Hematopoietic multipotent progenitor cell treated with erythropoietin and hydrocortisone succinate and interleukin-3 and kit ligand, for 4 days (in vitro differentiated cells): ENCODE data around the gene SIN3B.
"Not testable (repeated sequence)": the region's sequence is repeated elsewhere in the genome, so short reads cannot be mapped to it uniquely, and the experiment has no call there.

Source experiments
- DNase-seq: peaks from one replicate; pipeline ENCODE4 v3.0.0-alpha.2; 2015

The SIN3B gene

DNA sequence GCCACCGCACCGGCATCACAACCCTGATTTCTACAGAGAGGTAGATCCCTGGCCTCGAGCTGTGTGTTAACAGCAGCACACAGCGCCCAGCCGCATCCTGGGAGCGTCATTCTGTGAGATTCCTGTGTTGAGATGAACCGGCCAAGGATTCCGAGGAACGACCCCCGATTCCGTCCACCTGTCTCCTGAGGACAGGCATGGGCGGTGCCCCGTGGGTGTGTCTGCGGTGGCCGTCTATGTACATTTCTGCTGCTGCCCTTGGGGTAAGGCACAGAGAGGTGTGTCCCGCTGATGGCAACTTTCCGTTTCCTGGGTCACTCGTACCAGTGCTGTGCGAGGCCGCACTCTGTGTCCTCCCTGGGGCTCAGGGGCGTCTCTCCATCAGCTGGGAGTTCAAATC, 43.5 kb downstream of the SIN3B start:
- no peak for DNase-seq

DNA sequence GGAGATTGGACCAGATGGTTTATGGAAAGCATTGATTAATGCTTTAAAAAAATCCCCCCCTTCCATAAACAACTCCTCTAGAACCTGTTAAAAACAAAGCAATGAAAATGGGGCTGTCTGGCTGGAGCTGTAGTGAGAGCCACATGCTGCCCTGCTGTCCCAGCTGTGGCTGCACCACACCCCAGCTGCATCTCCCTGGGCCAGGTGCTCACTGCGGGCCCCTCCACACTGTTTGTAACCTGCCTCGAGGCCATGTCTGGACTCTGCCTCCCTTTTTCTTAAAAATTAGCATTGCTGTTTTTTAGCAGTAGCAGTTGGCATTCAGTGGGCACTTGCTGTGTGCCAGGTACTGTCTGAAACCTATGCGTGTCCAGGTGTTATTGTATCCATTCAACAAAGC, 44.4 kb downstream of the SIN3B start:
- DNase-seq, result no peak

DNA sequence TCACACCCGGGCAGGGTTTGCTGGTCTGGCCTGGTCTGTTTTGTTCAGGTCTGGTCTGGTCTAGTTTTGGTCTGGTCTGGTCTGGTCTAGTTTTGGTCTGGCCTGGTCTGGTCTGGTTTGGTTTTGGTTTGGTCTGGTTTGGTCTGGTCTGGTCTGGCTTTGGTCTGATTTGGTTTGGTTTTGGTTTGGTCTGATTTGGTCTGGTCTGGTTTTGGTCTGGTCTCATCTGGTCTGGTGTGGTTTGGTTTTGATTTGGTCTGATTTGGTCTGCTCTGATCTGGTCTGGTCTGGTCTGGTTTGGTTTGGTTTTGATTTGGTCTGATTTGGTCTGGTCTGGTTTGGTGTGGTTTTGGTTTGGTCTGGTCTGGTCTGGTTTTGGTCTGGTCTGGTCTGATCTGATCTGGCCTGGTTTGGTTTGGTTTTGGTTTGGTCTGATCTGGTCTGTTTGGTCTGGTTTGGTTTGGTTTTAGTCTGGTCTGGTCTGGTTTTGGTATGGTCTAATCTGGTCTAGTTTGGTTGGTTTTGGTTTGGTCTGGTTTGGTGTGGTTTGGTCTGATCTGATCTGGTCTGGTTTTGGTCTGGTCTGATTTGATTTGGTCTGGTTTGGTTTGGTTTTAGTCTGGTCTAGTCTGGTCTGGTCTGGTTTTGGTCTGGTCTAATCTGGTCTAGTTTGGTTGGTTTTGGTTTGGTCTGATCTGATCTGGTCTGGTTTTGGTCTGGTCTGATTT, 45.2 kb downstream of the SIN3B start:
- DNase-seq, result no peak

GRCh38 chr19:16874978-16875299, 45.7 kb downstream of the SIN3B start:
- not testable (repeated sequence) for DNase-seq

DNA sequence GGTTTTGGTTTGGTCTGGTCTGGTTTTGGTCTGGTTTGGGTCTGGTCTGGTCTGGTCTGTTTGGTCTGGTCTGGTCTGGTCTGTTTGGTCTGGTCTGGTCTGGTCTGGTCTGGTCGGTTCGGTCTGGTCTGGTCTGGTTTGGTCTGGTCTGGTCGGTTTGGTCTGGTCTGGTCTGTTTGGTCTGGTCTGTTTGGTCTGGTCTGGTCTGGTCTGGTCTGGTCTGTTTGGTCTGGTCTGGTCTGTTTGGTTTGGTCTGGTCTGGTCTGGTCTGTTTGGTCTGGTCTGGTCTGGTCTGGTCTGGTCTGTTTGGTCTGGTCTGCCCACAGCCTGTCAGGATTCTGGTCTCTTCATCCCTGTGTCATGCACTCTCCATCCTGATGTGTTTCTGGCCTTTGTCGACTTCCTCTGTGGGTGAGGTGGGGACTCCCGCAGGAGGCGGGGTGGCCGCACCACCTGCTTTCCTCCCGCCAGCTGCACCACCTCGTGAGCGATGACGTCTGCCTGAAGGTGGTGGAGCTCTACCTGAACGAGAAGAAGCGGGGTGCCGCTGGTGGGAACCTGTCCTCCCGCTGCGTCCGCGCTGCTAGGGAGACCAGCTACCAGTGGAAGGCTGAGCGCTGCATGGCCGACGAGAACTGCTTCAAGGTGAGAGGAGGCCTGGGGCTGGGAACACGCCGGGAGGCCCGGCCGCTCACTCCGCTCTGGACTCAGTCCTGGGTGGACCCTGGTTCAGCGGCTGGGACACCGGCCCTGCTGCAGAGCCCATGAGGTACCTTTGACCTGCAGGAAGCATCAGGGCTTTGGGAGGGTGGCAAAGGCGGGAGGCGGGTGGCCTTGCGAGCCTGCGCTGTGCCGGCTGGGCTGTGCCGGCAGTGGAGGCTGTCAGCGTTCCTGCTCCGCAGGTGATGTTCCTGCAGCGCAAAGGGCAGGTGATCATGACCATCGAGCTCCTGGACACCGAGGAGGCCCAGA, 46.7 kb downstream of the SIN3B start:
- no peak for DNase-seq

- peak; percentile 57 for DNase-seq
These were observed 47.7 kb downstream of the SIN3B start for GRCh38 chr19:16876904-16877361.

DNA sequence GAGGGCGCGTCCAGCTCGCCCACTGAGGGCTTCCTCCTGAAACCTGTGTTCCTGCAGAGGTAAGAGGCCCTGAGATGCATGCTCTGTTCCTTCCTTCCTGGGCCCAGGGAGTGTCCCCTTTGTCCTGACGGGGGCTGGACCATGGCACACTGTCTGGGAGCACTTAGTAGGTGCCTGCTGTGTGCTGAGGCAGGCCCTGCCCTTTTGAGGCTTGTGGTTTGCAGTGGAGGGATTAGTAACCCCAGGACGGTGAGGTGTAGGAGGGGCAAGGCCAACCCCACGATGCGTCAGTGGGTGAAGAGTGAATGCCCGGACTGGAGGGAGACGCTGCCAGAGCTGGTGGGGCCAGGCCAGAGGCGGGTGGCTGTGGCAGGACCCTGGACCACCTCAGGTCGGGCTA, 48.4 kb downstream of the SIN3B start:
- DNase-seq, result no peak

- no peak for DNase-seq
These were observed 49.2 kb downstream of the SIN3B start for GRCh38 chr19:16878181-16878965.

- no peak for DNase-seq
These were observed 51.8 kb downstream of the SIN3B start for GRCh38 chr19:16880884-16881554.

DNA sequence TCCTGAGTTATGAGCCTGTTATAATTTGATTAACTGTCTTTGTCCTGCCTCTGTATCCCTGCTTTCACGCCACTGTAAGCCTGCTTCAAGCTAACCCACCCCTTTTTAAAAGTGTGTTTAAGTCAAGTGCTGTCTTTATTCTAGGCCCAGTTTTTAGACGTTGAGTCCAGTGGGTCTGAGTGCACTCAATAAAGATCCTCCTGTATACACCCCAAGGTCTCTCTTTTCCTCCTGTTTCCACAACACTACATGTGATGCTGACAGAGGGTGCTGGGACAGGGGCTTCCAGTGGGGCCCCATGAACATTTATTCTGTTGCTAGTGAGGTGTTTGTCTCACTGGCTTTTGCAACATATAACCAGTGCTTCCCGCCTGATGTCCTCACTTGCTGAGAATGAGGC, 52.9 kb downstream of the SIN3B start:
- DNase-seq, result no peak

DNA sequence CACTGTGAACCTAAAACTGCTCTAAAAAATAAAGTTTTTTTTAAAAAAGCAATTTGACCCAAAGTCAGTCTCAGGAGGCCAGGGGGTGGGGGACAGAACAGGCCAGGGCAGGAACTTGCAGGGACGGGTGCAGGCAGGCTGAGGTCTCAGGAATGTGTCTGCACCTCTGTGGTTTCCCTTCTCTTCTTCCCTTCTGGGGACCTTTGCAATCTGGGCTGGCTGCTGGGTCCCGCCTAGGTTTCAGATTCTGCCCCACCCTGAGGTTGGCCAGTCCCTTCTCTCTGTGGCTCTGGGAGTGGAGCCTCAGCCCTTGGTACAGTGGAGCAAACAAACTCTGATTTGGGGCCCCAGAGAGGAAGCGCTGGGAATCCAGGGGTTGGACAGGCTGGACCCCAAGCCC, 54.3 kb downstream of the SIN3B start:
- peak; percentile 32 for DNase-seq

GRCh38 chr19:16885166-16885565, 56.0 kb downstream of the SIN3B start:
- peak; percentile 36 for DNase-seq

GRCh38 chr19:16886305-16886880, 57.2 kb downstream of the SIN3B start:
- DNase-seq, result no peak

GRCh38 chr19:16887353-16888265, 58.4 kb downstream of the SIN3B start:
- DNase-seq, result peak; percentile 85

GRCh38 chr19:16888629-16889365, 59.6 kb downstream of the SIN3B start, which contains the start of gene F2RL3:
Gene F2RL3, plus strand, starts transcription at chr19:16888999. Its CDS starts 191 bp downstream, at chr19:16889190.
- DNase-seq, result peak; percentile 97

- DNase-seq, result peak; percentile 80
These were observed 60.2 kb downstream of the SIN3B start for GRCh38 chr19:16889366-16889882.

DNA sequence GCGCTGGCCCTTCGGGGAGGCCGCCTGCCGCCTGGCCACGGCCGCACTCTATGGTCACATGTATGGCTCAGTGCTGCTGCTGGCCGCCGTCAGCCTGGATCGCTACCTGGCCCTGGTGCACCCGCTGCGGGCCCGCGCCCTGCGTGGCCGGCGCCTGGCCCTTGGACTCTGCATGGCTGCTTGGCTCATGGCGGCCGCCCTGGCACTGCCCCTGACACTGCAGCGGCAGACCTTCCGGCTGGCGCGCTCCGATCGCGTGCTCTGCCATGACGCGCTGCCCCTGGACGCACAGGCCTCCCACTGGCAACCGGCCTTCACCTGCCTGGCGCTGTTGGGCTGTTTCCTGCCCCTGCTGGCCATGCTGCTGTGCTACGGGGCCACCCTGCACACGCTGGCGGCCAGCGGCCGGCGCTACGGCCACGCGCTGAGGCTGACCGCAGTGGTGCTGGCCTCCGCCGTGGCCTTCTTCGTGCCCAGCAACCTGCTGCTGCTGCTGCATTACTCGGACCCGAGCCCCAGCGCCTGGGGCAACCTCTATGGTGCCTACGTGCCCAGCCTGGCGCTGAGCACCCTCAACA, 60.8 kb downstream of the SIN3B start:
- no peak for DNase-seq

GRCh38 chr19:16890461-16891184, 61.4 kb downstream of the SIN3B start:
- peak; percentile 87 for DNase-seq
